PC-3 (cell line): ENCODE results near the gene EGF.

Source experiments
- EZH2 ChIP-seq: fragments of 300-600 bp; sonication (generic); IDR thresholded peaks from one replicate; pipeline ENCODE4 v1.6.1; 2017; ENCODE audit warnings: antibody characterized with exemption, mild to moderate bottlenecking, low read length; ENCODE audit not compliant: unreplicated experiment
- EZH2phosphoT487 ChIP-seq: fragments of 300-600 bp; sonication (generic); IDR thresholded peaks from 2 replicates; pipeline ENCODE4 v1.6.1; 2018; ENCODE audit warnings: mild to moderate bottlenecking, antibody characterized with exemption, low read length, borderline replicate concordance
- TF ChIP-seq, protein P1 (sequence below): fragments of 300-600 bp; sonication (generic); conservative IDR thresholded peaks from 2 replicates; pipeline ENCODE4 v1.5.1; 2017; ENCODE audit warnings: antibody characterized with exemption, low read depth, mild to moderate bottlenecking, low read length

DNA sequence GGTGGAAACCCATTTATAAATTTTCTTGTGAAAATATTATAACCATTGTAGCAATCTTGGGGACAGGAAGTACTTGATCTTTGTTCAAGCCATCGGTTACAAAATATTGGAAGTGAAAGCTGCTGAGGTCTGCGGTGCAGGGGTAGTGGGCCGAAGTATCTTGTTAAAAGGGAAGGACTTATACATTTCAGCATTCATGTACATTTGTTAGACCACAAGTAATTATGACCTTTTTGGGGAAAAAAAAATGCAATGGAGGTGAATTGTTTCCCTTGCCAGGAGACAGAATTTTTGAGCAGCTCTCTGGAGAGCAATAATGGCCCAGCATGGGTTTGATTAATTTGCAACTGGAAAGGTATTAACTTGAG, 121.3 kb downstream of the EGF start:
- TF ChIP-seq, protein P1, sequence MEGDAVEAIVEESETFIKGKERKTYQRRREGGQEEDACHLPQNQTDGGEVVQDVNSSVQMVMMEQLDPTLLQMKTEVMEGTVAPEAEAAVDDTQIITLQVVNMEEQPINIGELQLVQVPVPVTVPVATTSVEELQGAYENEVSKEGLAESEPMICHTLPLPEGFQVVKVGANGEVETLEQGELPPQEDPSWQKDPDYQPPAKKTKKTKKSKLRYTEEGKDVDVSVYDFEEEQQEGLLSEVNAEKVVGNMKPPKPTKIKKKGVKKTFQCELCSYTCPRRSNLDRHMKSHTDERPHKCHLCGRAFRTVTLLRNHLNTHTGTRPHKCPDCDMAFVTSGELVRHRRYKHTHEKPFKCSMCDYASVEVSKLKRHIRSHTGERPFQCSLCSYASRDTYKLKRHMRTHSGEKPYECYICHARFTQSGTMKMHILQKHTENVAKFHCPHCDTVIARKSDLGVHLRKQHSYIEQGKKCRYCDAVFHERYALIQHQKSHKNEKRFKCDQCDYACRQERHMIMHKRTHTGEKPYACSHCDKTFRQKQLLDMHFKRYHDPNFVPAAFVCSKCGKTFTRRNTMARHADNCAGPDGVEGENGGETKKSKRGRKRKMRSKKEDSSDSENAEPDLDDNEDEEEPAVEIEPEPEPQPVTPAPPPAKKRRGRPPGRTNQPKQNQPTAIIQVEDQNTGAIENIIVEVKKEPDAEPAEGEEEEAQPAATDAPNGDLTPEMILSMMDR, result no peak
- TF ChIP-seq EZH2 (no peak), EZH2phosphoT487 (no peak)
